ENCODE results near the gene ASB11.

DNA sequence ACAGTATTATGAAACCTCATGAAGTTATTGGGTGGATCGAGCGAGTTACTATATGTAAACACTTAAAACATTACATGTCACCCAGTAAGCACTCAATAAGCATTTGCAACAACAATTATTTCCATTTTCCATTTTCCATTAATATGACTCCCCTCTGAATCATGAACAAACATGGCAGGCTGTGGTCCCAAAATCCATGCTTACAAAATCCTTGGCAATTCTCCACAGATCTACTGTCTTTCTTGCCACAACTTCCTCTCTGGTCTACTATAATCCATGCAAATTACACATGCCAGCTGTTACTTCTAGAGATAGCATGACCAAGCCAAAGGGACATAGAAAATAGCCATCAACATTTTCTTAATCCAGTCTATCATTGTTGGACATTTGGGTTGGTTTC, 22.0 kb downstream of the ASB11 start:
- TF ChIP-seq, protein P1, sequence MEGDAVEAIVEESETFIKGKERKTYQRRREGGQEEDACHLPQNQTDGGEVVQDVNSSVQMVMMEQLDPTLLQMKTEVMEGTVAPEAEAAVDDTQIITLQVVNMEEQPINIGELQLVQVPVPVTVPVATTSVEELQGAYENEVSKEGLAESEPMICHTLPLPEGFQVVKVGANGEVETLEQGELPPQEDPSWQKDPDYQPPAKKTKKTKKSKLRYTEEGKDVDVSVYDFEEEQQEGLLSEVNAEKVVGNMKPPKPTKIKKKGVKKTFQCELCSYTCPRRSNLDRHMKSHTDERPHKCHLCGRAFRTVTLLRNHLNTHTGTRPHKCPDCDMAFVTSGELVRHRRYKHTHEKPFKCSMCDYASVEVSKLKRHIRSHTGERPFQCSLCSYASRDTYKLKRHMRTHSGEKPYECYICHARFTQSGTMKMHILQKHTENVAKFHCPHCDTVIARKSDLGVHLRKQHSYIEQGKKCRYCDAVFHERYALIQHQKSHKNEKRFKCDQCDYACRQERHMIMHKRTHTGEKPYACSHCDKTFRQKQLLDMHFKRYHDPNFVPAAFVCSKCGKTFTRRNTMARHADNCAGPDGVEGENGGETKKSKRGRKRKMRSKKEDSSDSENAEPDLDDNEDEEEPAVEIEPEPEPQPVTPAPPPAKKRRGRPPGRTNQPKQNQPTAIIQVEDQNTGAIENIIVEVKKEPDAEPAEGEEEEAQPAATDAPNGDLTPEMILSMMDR (IDR thresholded peaks at IDR 0.05; ENCODE audit: poor library complexity, severe bottlenecking): no peak
- no peak for TF ChIP-seq MXI1 (conservative IDR thresholded peaks at IDR 0.05; ENCODE audit: poor library complexity, severe bottlenecking)
- TF ChIP-seq TAF1 (IDR thresholded peaks at IDR 0.05; ENCODE audit: low read depth): no peak
- TF ChIP-seq, protein P2, sequence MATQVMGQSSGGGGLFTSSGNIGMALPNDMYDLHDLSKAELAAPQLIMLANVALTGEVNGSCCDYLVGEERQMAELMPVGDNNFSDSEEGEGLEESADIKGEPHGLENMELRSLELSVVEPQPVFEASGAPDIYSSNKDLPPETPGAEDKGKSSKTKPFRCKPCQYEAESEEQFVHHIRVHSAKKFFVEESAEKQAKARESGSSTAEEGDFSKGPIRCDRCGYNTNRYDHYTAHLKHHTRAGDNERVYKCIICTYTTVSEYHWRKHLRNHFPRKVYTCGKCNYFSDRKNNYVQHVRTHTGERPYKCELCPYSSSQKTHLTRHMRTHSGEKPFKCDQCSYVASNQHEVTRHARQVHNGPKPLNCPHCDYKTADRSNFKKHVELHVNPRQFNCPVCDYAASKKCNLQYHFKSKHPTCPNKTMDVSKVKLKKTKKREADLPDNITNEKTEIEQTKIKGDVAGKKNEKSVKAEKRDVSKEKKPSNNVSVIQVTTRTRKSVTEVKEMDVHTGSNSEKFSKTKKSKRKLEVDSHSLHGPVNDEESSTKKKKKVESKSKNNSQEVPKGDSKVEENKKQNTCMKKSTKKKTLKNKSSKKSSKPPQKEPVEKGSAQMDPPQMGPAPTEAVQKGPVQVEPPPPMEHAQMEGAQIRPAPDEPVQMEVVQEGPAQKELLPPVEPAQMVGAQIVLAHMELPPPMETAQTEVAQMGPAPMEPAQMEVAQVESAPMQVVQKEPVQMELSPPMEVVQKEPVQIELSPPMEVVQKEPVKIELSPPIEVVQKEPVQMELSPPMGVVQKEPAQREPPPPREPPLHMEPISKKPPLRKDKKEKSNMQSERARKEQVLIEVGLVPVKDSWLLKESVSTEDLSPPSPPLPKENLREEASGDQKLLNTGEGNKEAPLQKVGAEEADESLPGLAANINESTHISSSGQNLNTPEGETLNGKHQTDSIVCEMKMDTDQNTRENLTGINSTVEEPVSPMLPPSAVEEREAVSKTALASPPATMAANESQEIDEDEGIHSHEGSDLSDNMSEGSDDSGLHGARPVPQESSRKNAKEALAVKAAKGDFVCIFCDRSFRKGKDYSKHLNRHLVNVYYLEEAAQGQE (IDR thresholded peaks at IDR 0.05; ENCODE audit: borderline replicate concordance): no peak
- TF ChIP-seq SMC3 (conservative IDR thresholded peaks at IDR 0.05; ENCODE audit: poor library complexity): no peak
- TF ChIP-seq EZH2 (IDR thresholded peaks at IDR 0.05; ENCODE audit: borderline replicate concordance, insufficient read depth, low read length, poor library complexity, severe bottlenecking): no peak
- no peak for TF ChIP-seq POLR2AphosphoS5 (IDR thresholded peaks at IDR 0.05)
- TF ChIP-seq RAD21 (conservative IDR thresholded peaks at IDR 0.05): no peak
- no peak for TF ChIP-seq EP300 (conservative IDR thresholded peaks at IDR 0.05; ENCODE audit: poor library complexity, severe bottlenecking)
